HepG2 (cell line): ENCODE results near the gene TKFC. TPM values are rescaled to one million over a fixed set of nuclear protein-coding genes. Genes with fewer than 3 reads are reported as not detected.
A peak's percentile ranks its signal among the peaks of the same experiment; 100 is the strongest.

Experiments used
- BHLHE40 ChIP-seq: IDR thresholded peaks from 2 replicates; pipeline ENCODE4 v1.6.1; 2011; ENCODE audit warnings: low read length, improper control_type of control experiment
- CHCHD3 ChIP-seq: sonication (generic); formaldehyde crosslinking; IDR thresholded peaks from 2 replicates; pipeline ENCODE4 v1.8.0; 2022; ENCODE audit warnings: mild to moderate bottlenecking, missing genetic modification reagents, moderate library complexity
- KLF13 ChIP-seq: sonication (generic); formaldehyde crosslinking; IDR thresholded peaks from 2 replicates; pipeline ENCODE4 v1.4.0; 2020; ENCODE audit warnings: mild to moderate bottlenecking, missing genetic modification reagents
- KMT2A ChIP-seq: sonication (generic); formaldehyde crosslinking; IDR thresholded peaks from 2 replicates; pipeline ENCODE4 v1.4.0; 2020; ENCODE audit warnings: missing genetic modification reagents
- MXD4 ChIP-seq: IDR thresholded peaks from 2 replicates; pipeline ENCODE4 v1.6.1; 2016; ENCODE audit warnings: mild to moderate bottlenecking, missing biosample characterization, missing genetic modification reagents
- NFIC ChIP-seq: IDR thresholded peaks from 2 replicates; pipeline ENCODE4 v1.6.1; 2012; ENCODE audit warnings: mild to moderate bottlenecking, low read length, inconsistent platforms
- TEAD2 ChIP-seq: sonication (generic); formaldehyde crosslinking; IDR thresholded peaks from 2 replicates; pipeline ENCODE4 v1.9.0; 2021; ENCODE audit warnings: missing genetic modification reagents
- ZBTB38 ChIP-seq: sonication (generic); formaldehyde crosslinking; IDR thresholded peaks from 2 replicates; pipeline ENCODE4 v1.5.1; 2020; ENCODE audit warnings: mild to moderate bottlenecking, missing genetic modification reagents
- ZNF430 ChIP-seq: sonication (generic); formaldehyde crosslinking; IDR thresholded peaks from 2 replicates; pipeline ENCODE4 v1.9.0; 2021; ENCODE audit warnings: mild to moderate bottlenecking, missing genetic modification reagents
- ZNF7 ChIP-seq: IDR thresholded peaks from 2 replicates; pipeline ENCODE4 v1.6.1; 2016; ENCODE audit warnings: missing biosample characterization, missing genetic modification reagents
- polyA plus RNA-seq, 8 experiments: library from polyadenylated mRNA; depleted of rRNA in 3 of 8; stranded (reverse) in 7 of 8; unstranded in 1 of 8; fragments of >200 nt; fragmentation: Illumina TruSeq in 4 of 8; extraction: Trizol in 4 of 8; gene quantifications; 2 replicates each; pipeline versions ENCODE4 v1.2.1 to v1.2.3, GENCODE V29; 2011 to 2016; ENCODE audit warnings: low read depth in 4 of 8, missing spikeins in 1 of 8, mixed read lengths in 1 of 8; ENCODE audit not compliant: insufficient read depth in 1 of 8
- total RNA-seq, 5 experiments: library from RNA; depleted of rRNA; stranded (reverse); fragments of >200 nt; fragmentation: Illumina TruSeq; extraction: Trizol; gene quantifications; 2 replicates each; pipeline ENCODE4 v1.2.3, GENCODE V29; 2016; ENCODE audit warnings: low read depth in 1 of 5
- TF ChIP-seq, protein P1 (sequence below): sonication (generic); formaldehyde crosslinking; IDR thresholded peaks from 2 replicates; pipeline ENCODE4 v1.8.1; 2023; ENCODE audit warnings: missing genetic modification reagents, inconsistent platforms, borderline replicate concordance
- TF ChIP-seq, protein P2 (sequence below): IDR thresholded peaks from 2 replicates; pipeline ENCODE4 v1.6.1; 2012; ENCODE audit warnings: low read length, improper control_type of control experiment
- TF ChIP-seq, protein P3 (sequence below): sonication (generic); formaldehyde crosslinking; IDR thresholded peaks from 2 replicates; pipeline ENCODE4 v1.4.0; 2020; ENCODE audit warnings: mild to moderate bottlenecking, missing genetic modification reagents
- TF ChIP-seq, protein P4 (sequence below): sonication (generic); formaldehyde crosslinking; IDR thresholded peaks from one replicate; pipeline ENCODE4 v1.5.1; 2020; ENCODE audit warnings: mild to moderate bottlenecking, missing genetic modification reagents; ENCODE audit errors: not compliant biosample characterization
- TF ChIP-seq, protein P5 (sequence below): IDR thresholded peaks from 2 replicates; pipeline ENCODE4 v1.6.1; 2016; ENCODE audit warnings: missing biosample characterization, missing genetic modification reagents, low read depth

TKFC gene
- total and polyA plus RNA-seq, 2 of the 13 experiments (the other 11 are each of a cell fraction or from before 2014, with no cell fraction given) = 147 to 197 TPM

DNA sequence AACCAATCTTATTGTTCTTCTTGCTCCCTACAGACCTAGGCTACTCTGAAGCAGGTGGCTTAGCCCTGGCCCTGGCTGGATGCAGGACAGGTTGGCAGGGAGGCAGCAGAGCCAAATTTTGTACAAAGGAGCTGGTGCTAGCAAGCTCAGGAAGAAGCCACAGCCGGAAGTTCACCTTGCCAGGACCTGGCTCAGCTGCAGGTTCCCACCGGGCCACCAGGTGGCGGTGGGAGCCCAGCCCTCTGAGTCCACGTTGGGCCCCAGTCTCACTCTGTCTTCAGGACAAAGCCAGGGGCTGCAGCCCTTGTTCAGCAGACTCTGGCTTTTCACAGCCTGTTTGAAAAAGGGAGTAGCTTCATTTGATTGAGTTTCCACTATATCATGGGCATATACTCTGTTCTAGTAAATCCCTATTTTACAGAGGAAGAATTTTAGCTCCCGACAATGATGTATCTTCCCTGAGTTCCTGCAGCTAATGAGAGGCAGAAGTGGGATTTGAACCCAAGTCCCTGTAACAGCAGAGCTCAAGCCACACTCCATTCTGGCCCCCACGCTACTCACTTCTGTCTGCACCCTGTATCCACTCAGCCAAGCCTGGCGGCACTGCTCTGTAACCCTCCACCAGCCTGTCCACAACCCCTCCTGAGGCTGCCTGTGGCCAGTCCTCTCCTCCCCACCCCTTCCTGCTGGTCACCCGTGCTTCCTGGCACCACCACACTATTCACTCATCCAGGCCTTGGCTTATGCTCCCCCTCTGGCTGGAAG, 3.3 kb downstream of the TKFC start (continued):
- TF ChIP-seq, protein P1, sequence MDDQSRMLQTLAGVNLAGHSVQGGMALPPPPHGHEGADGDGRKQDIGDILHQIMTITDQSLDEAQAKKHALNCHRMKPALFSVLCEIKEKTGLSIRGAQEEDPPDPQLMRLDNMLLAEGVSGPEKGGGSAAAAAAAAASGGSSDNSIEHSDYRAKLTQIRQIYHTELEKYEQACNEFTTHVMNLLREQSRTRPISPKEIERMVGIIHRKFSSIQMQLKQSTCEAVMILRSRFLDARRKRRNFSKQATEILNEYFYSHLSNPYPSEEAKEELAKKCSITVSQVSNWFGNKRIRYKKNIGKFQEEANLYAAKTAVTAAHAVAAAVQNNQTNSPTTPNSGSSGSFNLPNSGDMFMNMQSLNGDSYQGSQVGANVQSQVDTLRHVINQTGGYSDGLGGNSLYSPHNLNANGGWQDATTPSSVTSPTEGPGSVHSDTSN (CRISPR knock-in tag) = no peak
- no peak for TF ChIP-seq NFIC
- TF ChIP-seq, protein P2, sequence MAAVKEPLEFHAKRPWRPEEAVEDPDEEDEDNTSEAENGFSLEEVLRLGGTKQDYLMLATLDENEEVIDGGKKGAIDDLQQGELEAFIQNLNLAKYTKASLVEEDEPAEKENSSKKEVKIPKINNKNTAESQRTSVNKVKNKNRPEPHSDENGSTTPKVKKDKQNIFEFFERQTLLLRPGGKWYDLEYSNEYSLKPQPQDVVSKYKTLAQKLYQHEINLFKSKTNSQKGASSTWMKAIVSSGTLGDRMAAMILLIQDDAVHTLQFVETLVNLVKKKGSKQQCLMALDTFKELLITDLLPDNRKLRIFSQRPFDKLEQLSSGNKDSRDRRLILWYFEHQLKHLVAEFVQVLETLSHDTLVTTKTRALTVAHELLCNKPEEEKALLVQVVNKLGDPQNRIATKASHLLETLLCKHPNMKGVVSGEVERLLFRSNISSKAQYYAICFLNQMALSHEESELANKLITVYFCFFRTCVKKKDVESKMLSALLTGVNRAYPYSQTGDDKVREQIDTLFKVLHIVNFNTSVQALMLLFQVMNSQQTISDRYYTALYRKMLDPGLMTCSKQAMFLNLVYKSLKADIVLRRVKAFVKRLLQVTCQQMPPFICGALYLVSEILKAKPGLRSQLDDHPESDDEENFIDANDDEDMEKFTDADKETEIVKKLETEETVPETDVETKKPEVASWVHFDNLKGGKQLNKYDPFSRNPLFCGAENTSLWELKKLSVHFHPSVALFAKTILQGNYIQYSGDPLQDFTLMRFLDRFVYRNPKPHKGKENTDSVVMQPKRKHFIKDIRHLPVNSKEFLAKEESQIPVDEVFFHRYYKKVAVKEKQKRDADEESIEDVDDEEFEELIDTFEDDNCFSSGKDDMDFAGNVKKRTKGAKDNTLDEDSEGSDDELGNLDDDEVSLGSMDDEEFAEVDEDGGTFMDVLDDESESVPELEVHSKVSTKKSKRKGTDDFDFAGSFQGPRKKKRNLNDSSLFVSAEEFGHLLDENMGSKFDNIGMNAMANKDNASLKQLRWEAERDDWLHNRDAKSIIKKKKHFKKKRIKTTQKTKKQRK = no peak
- TF ChIP-seq CHCHD3 = no peak
- no peak for TF ChIP-seq ZNF7 (CRISPR knock-in tag)
- peak; percentile 74; the same call in 1 of the 2 replicates for TF ChIP-seq KMT2A
- TF ChIP-seq, protein P3, sequence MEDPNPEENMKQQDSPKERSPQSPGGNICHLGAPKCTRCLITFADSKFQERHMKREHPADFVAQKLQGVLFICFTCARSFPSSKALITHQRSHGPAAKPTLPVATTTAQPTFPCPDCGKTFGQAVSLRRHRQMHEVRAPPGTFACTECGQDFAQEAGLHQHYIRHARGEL (CRISPR knock-in tag) = no peak
- TF ChIP-seq TEAD2 (CRISPR knock-in tag) = no peak
- no peak for TF ChIP-seq ZNF430 (CRISPR knock-in tag)
- TF ChIP-seq, protein P4, sequence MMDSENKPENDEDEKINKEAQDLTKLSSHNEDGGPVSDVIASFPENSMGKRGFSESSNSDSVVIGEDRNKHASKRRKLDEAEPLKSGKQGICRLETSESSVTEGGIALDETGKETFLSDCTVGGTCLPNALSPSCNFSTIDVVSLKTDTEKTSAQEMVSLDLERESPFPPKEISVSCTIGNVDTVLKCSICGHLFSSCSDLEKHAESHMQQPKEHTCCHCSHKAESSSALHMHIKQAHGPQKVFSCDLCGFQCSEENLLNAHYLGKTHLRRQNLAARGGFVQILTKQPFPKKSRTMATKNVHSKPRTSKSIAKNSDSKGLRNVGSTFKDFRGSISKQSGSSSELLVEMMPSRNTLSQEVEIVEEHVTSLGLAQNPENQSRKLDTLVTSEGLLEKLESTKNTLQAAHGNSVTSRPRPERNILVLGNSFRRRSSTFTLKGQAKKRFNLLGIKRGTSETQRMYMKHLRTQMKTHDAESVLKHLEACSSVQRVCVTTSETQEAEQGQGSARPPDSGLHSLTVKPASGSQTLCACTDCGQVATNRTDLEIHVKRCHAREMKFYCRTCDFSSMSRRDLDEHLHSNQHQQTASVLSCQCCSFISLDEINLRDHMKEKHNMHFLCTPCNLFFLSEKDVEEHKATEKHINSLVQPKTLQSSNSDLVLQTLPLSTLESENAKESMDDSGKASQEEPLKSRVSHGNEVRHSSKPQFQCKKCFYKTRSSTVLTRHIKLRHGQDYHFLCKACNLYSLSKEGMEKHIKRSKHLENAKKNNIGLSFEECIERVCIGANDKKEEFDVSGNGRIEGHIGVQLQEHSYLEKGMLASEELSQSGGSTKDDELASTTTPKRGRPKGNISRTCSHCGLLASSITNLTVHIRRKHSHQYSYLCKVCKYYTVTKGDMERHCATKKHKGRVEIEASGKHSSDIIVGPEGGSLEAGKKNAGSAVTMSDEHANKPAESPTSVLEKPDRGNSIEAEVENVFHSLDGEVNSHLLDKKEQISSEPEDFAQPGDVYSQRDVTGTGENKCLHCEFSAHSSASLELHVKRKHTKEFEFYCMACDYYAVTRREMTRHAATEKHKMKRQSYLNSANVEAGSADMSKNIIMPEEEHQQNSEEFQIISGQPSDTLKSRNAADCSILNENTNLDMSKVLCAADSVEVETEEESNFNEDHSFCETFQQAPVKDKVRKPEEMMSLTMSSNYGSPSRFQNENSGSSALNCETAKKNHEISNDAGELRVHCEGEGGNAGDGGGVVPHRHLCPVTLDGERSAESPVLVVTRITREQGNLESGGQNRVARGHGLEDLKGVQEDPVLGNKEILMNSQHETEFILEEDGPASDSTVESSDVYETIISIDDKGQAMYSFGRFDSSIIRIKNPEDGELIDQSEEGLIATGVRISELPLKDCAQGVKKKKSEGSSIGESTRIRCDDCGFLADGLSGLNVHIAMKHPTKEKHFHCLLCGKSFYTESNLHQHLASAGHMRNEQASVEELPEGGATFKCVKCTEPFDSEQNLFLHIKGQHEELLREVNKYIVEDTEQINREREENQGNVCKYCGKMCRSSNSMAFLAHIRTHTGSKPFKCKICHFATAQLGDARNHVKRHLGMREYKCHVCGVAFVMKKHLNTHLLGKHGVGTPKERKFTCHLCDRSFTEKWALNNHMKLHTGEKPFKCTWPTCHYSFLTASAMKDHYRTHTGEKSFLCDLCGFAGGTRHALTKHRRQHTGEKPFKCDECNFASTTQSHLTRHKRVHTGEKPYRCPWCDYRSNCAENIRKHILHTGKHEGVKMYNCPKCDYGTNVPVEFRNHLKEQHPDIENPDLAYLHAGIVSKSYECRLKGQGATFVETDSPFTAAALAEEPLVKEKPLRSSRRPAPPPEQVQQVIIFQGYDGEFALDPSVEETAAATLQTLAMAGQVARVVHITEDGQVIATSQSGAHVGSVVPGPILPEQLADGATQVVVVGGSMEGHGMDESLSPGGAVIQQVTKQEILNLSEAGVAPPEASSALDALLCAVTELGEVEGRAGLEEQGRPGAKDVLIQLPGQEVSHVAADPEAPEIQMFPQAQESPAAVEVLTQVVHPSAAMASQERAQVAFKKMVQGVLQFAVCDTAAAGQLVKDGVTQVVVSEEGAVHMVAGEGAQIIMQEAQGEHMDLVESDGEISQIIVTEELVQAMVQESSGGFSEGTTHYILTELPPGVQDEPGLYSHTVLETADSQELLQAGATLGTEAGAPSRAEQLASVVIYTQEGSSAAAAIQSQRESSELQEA (CRISPR knock-in tag) = no peak
- no peak for TF ChIP-seq KLF13 (CRISPR knock-in tag)
- TF ChIP-seq ZBTB38 (CRISPR knock-in tag) = peak; percentile 47; the same call in 1 of the 2 replicates
- TF ChIP-seq BHLHE40 = no peak
- TF ChIP-seq, protein P5, sequence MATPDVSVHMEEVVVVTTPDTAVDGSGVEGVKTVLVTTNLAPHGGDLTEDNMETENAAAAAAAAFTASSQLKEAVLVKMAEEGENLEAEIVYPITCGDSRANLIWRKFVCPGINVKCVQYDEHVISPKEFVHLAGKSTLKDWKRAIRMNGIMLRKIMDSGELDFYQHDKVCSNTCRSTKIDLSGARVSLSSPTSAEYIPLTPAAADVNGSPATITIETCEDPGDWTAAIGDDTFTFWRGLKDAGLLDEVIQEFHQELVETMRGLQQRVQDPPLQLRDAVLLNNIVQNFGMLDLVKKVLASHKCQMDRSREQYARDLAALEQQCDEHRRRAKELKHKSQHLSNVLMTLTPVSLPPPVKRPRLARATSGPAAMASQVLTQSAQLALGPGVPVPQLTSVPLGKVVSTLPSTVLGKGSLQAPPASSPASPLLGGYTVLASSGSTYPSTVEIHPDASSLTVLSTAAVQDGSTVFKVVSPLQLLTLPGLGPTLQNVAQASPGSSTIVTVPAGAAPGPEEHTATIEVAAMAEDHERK (CRISPR knock-in tag) = no peak
- 0 out of 2 replicates have a peak, but pooled peaks have one; percentile 68 for TF ChIP-seq MXD4 (CRISPR knock-in tag)
